GM19239 (cell line): ENCODE measurements around the gene CPLANE2.
"Not testable (repeated sequence)": the region's sequence is repeated elsewhere in the genome, so short reads cannot be mapped to it uniquely, and the experiment has no call there.

Experiments used
- DNase-seq: peaks from one replicate; pipeline ENCODE4 v3.0.0; 2011; ENCODE audit warnings: low spot score; ENCODE audit not compliant: insufficient read length
- FAIRE-seq: peaks from 2 replicates; lab custom pipeline; 2011; peaks lifted over from hg19 to GRCh38; lab: Jason Lieb, UNC

The CPLANE2 gene

DNA sequence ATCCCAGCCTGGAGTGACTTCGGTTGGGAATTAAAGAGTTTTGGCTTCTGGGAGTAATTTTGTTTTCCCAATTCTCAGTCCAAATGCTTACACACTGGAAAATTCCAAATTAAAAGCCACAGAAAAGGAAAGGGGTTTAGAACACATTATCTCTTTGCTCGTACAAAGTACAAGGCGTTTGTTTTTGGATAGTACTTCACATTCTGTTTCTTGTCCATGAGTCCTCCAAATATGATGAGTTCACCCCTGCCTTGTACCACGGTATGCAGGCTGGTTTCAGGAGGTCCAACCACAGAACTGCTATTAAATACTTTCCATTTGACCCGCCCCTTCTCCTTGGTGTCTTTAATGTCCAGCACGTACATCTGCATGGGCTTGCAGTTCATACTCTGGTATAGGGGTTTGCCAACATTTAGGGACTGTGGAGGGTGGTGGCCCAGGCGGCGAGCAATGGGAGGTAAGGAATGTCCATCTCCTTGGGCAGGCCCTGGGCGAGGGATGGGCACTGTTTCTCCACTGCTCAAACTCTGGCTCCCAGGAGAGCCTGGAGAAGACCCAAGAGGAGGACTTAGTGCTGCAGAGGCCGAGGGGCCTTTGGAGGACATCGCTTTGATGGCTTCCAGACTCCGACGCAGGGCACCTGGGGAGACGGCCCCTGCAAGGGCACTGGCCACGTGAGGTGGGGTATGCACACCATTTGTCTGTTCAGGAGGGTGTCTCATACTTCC is 13.7 kb upstream of the CPLANE2 start:
- DNase-seq (no peak), FAIRE-seq (no peak)

DNA sequence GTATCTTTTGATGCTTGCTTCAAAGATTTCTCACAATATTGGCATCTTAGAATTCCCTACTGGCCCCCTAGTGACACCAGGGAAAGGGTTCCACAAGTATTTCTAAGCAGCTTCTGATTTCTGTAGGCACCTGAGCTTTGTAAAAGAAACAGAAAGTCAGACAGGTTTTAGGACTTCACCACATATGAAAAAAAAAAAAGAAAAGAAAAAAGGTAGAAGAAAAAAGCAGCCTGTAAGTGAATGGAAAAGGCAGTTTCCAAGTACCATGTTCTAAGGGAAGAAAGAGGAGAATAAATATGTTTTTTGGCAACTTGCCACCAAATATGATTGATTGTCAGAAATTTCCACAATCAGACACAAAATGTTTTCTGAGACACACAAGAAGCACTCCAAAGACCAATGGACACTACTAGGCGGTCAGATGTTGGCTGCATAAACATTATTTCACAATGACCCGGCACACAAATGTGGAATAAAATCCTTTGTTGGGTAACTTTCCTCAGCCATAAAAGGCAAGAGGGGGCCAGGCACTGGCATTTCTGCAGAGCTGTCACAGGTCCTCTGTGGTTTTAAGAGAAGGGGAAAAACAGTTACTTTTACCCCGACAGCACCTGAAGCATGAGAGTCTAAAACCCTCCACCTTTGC is 12.7 kb upstream of the CPLANE2 start:
- DNase-seq (no peak), FAIRE-seq (no peak)

DNA sequence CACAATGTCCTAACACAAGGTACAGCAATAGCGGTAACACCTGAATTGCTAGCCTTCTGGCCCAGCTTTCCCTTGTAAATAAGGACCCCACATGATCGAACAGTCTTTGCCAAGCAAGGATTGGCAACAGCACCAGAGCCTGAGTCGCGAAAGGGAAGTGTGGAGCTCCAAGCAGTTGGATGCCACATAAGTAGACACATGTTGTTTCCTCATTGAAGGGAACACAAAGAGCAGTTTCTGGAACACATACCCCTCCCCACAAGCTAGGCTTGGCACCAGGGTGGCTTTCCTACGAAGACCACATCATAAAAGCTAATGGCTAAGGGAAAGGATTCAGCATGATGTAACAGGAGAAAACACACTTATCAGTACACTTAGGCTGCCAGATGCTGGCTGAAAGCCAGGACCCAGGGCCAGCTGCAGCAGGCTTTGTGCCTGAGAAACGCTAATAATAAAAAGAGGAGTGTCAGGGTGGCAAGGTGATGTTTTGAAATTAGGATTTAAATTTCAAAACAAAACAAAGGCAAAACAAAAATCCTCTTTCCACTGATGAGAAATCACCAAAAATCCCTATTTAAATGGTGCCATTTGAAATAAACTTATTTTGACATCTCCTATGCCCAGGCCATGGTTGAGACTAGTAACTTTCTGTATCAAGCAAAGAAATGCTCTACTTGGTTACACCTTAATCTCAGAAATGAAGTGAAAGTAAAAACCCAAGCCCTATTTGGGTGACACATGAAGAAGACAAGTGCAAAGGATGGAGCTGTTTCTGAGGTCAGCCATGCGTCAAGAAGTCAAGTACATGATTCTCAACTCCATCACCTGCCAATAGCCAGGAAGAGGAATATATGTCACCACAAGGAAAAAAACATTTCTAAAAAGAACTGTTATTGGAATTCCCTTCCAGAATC is 11.9 kb upstream of the CPLANE2 start:
- FAIRE-seq (peak; percentile 86), DNase-seq (peak; percentile 58)

DNA sequence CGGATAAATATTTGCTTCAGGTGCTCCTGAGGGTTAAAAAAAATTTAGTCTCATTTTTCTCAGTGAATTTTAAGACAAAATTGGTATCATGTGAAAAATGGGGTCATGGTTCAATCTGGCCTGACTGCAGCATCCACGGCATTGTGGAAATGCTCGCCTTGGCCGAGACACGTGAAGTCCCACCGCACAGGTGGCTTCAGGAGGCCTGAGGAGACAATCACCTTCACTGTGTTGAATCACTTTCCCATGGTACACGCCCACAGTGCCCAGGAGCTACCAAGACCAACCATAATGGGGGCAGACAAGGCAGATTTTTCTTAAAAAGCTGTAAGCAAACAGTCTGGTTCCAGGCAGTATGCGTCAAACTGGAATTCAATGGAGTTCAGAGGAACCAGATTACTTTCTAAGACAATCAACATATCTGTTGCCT is 11.0 kb upstream of the CPLANE2 start:
- no peak for FAIRE-seq
- no peak for DNase-seq

DNA sequence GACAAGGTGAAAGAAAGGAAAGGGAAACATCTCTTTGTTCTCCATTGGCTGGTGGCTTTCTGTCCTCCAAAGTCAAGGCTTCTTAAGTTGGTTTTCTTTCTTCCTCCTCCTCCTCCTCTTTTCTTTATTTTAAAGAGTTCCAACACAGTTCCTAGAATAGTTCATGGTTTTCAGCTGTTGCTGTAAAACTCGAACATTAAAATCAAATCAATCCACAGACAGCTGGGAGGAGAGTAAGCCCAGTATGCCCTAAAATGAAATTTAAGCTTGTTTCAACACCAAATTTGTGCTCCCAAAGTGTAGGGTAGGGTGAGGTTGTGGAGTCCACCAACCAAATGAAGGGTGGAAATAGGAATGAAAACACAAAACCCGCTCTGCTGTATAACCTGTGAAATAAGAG is 10.5 kb upstream of the CPLANE2 start:
- FAIRE-seq = no peak
- no peak for DNase-seq

DNA sequence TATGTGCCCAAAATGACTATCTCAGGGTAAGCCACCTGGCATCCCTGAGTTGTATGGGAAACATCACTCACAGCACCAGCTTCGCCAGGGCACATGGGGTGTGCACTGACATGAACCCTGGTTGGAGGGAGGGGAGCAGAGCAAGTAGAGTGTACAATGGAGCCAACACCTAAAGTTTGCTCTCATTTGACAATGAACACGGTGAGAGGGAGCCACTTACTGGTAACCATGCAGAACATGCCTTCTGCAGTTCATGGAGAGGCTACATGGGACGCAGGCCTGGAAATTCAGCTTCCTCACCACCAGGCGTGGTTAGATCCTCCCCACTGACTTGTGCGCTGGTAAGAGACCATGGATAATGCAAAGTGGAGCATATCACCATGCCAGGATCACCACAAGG is 10.0 kb upstream of the CPLANE2 start:
- no peak for FAIRE-seq
- DNase-seq = no peak

DNA sequence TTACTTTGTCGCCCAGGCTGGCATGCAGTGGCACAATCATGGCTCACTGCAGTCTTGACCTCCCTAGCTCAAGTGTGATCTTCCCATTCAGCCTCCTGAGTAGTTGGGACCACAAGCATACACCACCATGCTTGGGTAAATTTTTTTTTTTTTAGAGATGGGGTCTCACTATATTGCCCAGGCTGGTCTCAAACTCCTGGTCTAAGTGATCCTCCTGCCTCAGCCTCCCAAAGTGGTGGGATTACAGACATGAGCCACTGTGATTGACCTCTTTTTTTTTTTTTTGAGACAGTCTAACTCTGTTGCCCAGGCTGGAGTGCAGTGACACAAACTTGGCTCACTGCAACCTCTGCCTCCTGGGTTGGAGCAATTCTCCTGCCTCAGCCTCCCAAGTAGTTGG is 9.3 kb upstream of the CPLANE2 start:
- not testable (repeated sequence) for FAIRE-seq, DNase-seq

DNA sequence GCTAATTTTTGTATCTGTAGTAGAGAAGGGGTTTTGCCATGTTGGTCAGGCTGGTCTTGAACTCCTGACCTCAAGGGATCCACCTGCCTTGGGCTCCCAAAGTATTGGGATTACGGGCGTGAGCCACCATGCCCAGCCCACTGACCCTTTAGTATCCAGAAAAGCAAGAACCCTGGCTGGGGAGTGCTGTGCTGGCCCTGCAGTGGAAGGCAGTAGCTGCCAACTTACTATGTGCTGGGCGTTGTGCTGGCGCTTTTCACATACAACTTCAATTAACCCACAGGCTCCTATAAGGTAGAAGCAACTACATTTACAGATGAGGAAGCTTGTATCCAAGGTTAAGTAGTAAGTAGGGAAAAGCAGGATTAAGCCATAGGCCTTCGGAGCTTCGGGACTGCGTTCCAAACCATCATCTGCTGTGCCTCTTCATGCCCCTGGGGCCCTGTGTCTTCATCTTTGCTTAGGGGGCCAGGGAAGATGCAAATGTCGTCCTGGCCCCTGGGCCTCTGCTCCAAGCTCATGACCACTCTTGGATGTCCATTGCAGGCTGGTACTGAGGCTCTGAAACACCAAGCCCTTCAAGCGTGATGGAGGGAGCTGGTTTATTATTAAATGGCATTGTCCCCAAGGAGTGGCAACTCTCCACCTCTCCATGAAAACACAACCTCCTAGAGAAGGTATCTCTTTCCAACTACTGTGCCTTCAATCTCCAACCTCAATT is 8.7 kb upstream of the CPLANE2 start:
- DNase-seq (no peak), FAIRE-seq (no peak)

DNA sequence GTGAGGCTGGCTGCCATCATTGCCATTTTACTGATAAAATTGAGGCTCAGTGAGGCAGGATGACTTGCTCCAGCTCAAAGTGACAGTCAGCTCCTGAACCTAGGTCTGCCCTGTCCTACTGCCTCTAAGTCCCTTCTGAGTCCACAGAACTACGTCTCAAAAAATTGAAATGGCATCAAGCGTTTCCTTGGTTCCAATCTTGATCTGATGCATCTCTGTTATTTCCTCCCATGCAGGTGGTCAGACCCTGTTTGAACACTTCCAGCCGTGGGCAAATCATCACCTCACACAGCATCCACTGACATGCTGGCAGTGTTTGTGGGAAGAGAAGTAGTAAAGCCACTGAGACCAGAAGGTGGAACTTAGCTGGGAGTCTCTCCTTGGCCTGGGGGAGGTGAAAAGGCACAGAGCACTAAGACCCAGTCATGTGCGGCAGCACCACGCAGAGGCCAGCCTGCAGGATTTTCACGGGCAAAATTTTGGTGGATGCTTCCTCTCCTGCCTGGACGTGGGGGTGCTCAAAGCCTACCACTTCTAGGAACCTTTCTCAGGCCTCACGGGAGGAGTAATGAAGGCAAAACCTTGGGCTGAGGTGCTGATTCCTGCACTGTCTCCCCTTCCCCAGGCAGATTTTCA is 7.8 kb upstream of the CPLANE2 start:
- DNase-seq (no peak), FAIRE-seq (no peak)

DNA sequence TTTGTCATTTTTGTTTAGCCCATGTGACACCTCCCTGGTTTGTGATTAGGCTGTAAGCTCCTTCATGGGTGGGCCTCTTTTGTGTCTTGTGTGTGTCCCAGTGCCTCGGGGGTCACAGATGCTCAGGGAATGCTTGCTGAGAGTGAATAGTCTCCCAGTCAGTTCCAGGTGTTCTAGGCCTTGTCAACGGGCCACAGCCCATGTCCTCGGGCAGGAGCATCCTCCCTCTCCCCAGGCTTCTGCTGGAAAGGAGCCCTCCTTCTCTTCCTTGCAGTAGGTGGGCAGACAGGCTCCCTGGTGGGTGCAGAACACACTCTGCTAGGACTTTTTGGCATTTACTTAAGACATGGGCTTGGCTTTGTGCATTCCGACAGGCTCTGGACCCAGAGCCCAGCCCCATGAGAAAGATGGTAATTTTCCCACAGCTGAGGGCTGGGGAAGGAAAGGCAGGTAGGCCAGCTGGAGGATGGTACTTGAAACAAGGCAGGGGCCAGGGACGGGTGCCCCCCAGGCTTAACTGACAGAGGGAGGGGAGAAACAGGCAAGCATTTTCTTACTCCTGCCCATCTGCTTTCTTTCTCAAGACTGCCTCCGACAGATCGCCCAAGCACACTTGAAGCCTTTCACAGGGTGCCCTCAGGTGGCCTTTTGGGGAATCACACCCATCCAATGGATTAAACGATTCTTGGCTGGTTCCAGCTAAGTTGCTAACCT is 7.1 kb upstream of the CPLANE2 start:
- DNase-seq (peak; percentile 62), FAIRE-seq (peak; percentile 95)

DNA sequence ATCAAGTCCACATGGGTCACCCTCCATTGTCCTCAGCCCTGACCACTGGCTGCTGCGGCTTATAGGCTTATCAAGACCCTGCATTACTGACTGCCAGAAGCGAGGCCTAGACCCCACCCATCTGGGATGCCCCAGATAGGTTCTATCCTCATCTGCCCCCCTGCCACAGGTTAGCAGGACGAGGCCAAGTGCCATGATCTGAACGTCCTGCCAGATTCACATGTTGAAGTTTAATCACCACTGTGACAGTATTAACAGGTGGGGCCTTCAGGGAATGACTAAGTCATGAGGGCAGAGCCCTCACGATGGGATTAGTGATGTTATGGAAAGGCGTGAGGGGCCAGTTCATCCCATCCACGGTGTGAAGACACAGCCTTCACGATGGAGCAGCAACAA is 6.2 kb upstream of the CPLANE2 start:
- DNase-seq (no peak), FAIRE-seq (no peak)

DNA sequence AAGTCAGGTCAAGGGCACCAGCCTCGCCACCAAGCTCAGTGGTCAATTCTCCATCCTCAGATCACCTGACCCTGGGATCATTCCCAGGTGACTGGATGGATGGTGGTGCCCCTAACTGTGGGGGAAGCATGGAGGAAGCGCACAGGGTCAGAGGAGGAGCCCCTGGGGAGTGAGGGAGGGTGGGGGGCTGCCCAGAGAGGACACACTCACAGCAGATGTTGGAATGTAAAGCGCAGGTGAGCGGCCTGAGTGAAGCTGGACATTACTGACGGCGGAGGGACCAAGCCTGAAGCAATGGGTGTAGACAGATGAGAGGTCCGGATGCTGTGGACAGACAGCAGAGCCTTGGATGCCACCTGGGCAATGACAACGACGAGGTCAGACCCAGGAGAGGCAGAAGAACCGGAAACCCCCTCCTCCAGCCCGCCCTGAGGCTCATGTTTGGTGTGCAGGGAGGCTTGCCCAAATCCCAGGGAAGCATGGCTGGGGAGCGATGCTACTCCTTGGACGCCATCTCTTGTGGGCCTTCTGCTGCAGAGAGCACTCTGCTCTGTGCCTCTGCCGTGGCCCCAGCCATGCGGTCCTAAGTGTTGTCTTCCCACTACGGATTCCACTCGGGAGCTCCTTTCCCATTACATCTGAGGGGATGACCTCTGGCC is 5.7 kb upstream of the CPLANE2 start:
- FAIRE-seq (no peak), DNase-seq (no peak)

DNA sequence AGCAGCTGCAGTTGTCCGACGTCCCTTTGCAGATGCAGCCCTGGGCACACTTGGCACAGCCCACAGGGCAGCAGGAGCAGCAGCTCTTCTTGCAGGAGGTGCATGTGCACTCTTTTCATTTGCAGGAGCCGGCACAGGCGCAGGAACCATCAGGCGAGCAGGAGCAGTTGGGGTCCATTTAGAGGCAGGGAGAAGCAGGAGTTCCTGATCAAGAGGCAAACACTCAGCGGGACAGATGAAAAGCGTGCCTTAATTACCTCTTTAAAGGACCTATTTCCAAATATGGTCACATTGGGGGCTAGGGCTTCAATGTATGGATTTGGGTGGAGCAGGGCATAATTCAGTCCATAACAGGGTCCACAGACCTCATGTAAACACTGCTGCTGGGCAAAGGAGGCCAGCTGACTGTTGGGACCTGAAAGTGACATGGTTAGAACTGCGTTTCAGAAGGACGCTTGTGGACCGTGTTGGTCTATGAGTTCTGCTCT is 4.3 kb upstream of the CPLANE2 start:
- no peak for DNase-seq
- no peak for FAIRE-seq

DNA sequence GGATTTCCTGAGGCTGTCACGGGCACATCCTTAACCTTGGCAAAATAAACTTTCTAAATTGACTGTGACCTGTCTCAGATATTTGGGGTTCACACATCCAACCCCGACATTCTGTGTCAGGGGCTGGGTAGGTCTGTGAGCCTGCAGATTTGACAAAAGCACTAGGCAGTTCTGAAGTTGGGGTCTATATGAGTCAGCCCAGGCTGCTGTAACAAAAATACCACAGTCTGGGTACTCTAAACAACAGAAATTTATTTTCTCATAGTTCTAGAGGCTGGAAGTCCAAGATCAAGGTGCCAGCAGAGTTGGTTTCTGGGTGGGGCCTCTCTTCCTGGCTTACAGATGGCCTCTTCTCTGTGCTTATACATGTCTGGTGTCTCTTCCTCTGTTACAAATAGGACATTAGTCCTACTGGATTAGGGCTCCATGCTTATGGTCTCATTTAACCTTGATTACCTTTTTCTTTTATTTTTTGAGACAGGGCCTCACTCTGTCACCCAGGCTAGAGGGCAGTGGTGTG is 3.0 kb upstream of the CPLANE2 start:
- DNase-seq = no peak
- FAIRE-seq = no peak

DNA sequence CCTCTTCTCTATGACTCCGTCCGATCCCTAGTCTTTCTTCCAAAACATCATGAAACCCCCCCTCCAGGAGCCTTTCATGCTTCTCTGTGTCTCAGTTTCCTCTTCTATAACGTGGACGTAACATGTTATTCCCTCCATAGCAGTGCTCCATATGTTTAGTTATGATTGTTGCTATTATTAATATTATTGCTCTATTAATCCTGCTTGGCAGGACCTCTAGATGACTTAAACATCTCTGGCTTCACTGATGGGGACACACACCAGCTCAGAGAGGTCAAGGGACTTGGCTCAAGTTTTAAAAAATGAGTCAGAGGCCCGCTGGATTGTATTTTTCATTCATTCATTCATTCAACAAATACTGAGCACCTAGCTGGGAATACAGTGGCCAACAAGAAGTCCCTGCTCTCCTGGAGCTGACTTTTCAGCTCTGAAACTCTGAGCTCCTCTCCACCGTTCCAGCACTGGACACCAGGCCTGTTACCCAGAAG is 404 bp upstream of the CPLANE2 start:
- FAIRE-seq = no peak
- no peak for DNase-seq

DNA sequence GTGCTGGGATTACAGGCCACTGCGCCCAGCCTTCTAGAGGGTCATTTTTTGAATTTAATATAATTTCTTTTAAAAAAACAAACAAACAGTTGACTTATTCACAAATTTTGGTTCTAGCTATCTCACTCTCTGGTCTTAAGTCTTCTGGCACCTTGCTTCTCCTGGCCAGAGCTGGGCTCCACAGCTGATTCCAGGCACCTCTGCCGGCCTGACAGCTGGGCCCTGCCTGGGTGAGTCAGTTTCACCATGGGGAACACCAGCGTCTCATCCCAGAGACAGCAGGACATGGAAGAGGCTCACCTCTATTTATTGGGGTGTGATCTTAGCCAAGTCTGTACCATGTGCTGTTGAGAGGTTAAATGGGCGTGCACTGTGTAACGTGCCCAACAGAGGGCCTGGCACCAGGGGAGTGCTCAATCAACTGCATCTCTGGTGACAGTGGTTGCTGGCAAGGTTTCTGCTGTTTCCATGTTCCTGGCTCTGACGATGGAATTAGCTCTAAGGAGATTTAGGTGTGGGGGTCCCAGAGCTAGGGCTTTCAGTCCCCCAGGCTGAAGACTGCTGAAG is 956 bp downstream of the CPLANE2 start:
- no peak for FAIRE-seq
- DNase-seq = peak; percentile 67

DNA sequence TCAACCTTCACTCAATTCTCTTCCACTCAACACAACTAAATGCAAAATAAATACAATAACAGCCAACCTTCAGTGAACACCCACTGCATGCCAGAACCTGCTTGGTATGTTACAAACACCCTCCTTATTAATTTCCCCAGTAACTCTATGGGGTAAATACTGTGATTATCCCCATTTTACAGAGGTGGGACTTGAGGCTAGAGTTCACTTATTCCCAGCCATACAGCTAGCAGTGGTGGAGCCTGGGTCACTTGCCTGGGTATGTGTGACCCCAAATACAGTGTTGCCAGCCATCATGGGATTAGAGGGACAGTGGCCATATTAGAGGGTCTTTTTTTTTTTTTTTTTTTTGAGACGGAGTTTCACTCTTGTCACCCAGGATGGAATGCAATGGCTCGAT is 1.6 kb downstream of the CPLANE2 start:
- FAIRE-seq (no peak), DNase-seq (no peak)

DNA sequence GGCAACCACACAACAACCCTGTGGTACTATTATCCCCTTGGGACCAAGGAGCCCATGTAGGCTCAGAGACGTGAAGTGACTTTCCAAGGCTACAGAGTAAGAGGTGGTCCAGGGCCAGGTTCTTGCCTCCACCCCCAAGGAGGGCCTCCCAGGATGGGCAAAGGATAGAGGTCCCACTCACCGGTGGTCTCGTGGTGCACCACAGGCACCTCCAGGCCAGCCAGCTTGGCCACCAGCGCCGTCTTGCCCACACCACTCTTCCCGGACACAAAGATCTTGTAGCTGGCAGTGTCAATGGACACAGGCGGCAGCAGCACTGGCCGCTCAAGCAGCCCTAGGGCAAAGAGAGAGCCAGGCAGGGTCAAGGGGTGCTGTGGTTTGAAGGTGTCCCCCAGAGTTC is 3.6 kb downstream of the CPLANE2 start:
- FAIRE-seq (no peak), DNase-seq (no peak)
